Sigmoid colon (tissue), 7 donors: Measurements from ENCODE around the gene KLHDC7A. TPM values are rescaled to one million over a fixed set of nuclear protein-coding genes. Genes with fewer than 3 reads are reported as not detected.
A peak's percentile ranks its signal among the peaks of the same experiment; 100 is the strongest.

Source experiments
- DNase-seq: peaks from one replicate; pipeline ENCODE4 v3.0.0-alpha.2; 2019
- H3K27ac ChIP-seq, 4 donors: fragments of 200-600 bp; sonication (generic); one replicate each; pipeline ENCODE4 v1.5.1; 2016 to 2019; ENCODE audit warnings: mild to moderate bottlenecking in 1 of 4
- H3K27me3 ChIP-seq, 3 donors: fragments of 200-600 bp; sonication (generic); one replicate each; pipeline ENCODE4 v1.5.1; 2019; ENCODE audit warnings: mild to moderate bottlenecking in 1 of 3
- H3K36me3 ChIP-seq, 4 donors: fragments of 200-600 bp; sonication (generic); one replicate each; pipeline ENCODE4 v1.5.1; 2016 to 2019
- H3K4me1 ChIP-seq, 4 donors: fragments of 200-600 bp; sonication (generic); one replicate each; pipeline ENCODE4 v1.5.1; 2017 to 2019
- H3K4me3 ChIP-seq, 4 donors: fragments of 200-600 bp; sonication (generic); one replicate each; pipeline ENCODE4 v1.5.1; 2017 to 2019; ENCODE audit warnings: mild to moderate bottlenecking in 2 of 4, moderate library complexity in 1 of 4
- H3K9me3 ChIP-seq, 4 donors: fragments of 200-600 bp in 3 of 4; sonication (generic) in 3 of 4; one replicate each; pipeline versions ENCODE4 v1.5.1 to v1.6.1; 2013 to 2019
- CTCF ChIP-seq, 4 experiments: fragments of 450-650 bp in 3 of 4; fragments of 200-600 bp in 1 of 4; IDR thresholded peaks; one replicate each; pipeline ENCODE4 v1.5.1; 2016 to 2019; ENCODE audit warnings: antibody characterized with exemption in 4 of 4, mild to moderate bottlenecking in 3 of 4, moderate library complexity in 2 of 4
- EP300 ChIP-seq, 4 donors: sonication (generic); formaldehyde crosslinking; IDR thresholded peaks; one replicate each; pipeline ENCODE4 v1.6.1; 2017; ENCODE audit warnings: antibody characterized with exemption in 4 of 4
- POLR2A ChIP-seq, 2 donors: fragments of 450-650 bp; IDR thresholded peaks; one replicate each; pipeline ENCODE4 v1.6.1; 2016; ENCODE audit warnings: antibody characterized with exemption in 2 of 2, mild to moderate bottlenecking in 2 of 2, moderate library complexity in 2 of 2
- POLR2AphosphoS5 ChIP-seq, 4 donors: sonication (generic); formaldehyde crosslinking; IDR thresholded peaks; one replicate each; pipeline ENCODE4 v1.6.1; 2017; ENCODE audit warnings: antibody characterized with exemption in 4 of 4
- WGBS, 2 donors: extraction: QIAGEN DNeasy Blood & Tissue Kit; methylation state at CpG; one replicate each; pipeline ENCODE4 v1.1.7; 2013; 5-methylcytosine and 5-hydroxymethylcytosine counted together
- intact Hi-C: fragments of 100-400 bp; cut with DNase I; formaldehyde crosslinking; loops from one replicate; pipeline ENCODE4 v1.15.1; 2023
- polyA plus RNA-seq, 3 donors: library from polyadenylated mRNA; stranded (reverse); fragments of 200-250 nt; gene quantifications; one replicate each; pipeline ENCODE4 v1.2.3, GENCODE V29; 2013
- total RNA-seq, 4 donors: library from RNA; depleted of rRNA; stranded (reverse); fragments of >200 nt; gene quantifications; one replicate each; pipeline ENCODE4 v1.1.0, GENCODE V29; 2016
- donor health status: healthy with polysubstance abuse.
- donor health status: Bipolar disorder and iron deficiency.
- donor health status: healthy.

The KLHDC7A gene
- total RNA-seq (under 1 TPM in 1 of 4 donors, not detected in 3; under 0.01 TPM), polyA plus RNA-seq (under 1 TPM in 2 of 3 donors, not detected in 1; 0.35 to 0.60 TPM)

- peaks cover 0 to 21% (median 0%) of the 10 kb centered on the region in 3 donors for H3K27me3 ChIP-seq
- H3K4me1 ChIP-seq: peaks cover 0 to 13% (median 9%) of the 10 kb centered on the region in 4 donors
- no peaks in the 10 kb centered on the region for H3K9me3 ChIP-seq
- TF ChIP-seq CTCF (IDR thresholded peaks at IDR 0.05) (no peak), POLR2AphosphoS5 (IDR thresholded peaks at IDR 0.05) (no peak), POLR2A (IDR thresholded peaks at IDR 0.05) (no peak), EP300 (IDR thresholded peaks at IDR 0.05) (no peak)
- no peaks in the 10 kb centered on the region for H3K36me3 ChIP-seq
- intact Hi-C loops: no loop called here
- no peak within 1 kb of the TSS for H3K27ac ChIP-seq
- no peak within 1 kb of the TSS for H3K4me3 ChIP-seq
- peak; percentile 46 for DNase-seq
- 39 to 42% methylated on average over 13 of the region's 13 CpGs for WGBS, 2 donors
Measured at GRCh38 chr1:18480315-18481189, at the start of gene KLHDC7A. Gene KLHDC7A, plus strand, starts transcription at chr1:18480930. Its CDS starts 52 bp downstream, at chr1:18480982.

DNA sequence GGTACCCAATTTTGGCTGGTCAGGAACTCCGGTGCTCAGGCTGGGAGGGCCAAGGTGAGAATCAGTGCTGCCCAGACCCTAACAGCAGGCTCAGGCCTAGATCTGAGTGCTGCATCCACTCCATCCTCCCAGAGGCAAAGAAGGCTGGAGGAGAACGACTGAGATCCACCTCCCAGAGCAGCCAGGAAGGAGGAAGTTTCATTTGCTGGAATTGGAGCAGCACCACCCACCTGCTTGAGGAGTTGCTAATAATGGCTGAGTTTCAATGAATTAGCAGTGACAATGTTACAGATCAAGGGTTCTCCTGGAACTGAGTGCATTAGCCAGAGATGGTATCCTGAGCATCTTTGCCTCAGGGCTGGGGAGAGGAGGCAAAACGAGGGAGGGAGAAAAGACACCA, 46.7 kb upstream of the KLHDC7A start:
- no peaks in the 10 kb centered on the region for H3K36me3 ChIP-seq
- H3K9me3 ChIP-seq: peaks cover 0 to 6% (median 0%) of the 10 kb centered on the region in 4 donors
- WGBS, 2 donors: 66 to 68% methylated on average over 3 of the region's 3 CpGs
- no peaks in the 10 kb centered on the region for H3K4me1 ChIP-seq
- H3K27ac ChIP-seq: no peak overlapping the region
- no peak overlapping the region for H3K4me3 ChIP-seq
- intact Hi-C loops: no loop called here
- H3K27me3 ChIP-seq: peaks cover 0 to 4% (median 0%) of the 10 kb centered on the region in 3 donors
- DNase-seq: no peak
- no peak for TF ChIP-seq CTCF (IDR thresholded peaks at IDR 0.05)
- TF ChIP-seq POLR2A (IDR thresholded peaks at IDR 0.05): no peak
- no peak for TF ChIP-seq POLR2AphosphoS5 (IDR thresholded peaks at IDR 0.05)
- no peak for TF ChIP-seq EP300 (IDR thresholded peaks at IDR 0.05)

GRCh38 chr1:18440385-18441226, 40.1 kb upstream of the KLHDC7A start:
- H3K36me3 ChIP-seq: no peaks in the 10 kb centered on the region
- no peak overlapping the region for H3K27ac ChIP-seq
- TF ChIP-seq POLR2A (IDR thresholded peaks at IDR 0.05) (no peak), POLR2AphosphoS5 (IDR thresholded peaks at IDR 0.05) (no peak), EP300 (IDR thresholded peaks at IDR 0.05) (no peak), CTCF (IDR thresholded peaks at IDR 0.05) (no peak)
- 13 to 35% methylated on average over 5 of the region's 5 CpGs for WGBS, 2 donors
- peaks cover 0 to 4% (median 2%) of the 10 kb centered on the region in 3 donors for H3K27me3 ChIP-seq
- intact Hi-C loops: no loop called here
- no peaks in the 10 kb centered on the region for H3K9me3 ChIP-seq
- no peak for DNase-seq
- no peaks in the 10 kb centered on the region for H3K4me1 ChIP-seq
- H3K4me3 ChIP-seq: no peak overlapping the region

DNA sequence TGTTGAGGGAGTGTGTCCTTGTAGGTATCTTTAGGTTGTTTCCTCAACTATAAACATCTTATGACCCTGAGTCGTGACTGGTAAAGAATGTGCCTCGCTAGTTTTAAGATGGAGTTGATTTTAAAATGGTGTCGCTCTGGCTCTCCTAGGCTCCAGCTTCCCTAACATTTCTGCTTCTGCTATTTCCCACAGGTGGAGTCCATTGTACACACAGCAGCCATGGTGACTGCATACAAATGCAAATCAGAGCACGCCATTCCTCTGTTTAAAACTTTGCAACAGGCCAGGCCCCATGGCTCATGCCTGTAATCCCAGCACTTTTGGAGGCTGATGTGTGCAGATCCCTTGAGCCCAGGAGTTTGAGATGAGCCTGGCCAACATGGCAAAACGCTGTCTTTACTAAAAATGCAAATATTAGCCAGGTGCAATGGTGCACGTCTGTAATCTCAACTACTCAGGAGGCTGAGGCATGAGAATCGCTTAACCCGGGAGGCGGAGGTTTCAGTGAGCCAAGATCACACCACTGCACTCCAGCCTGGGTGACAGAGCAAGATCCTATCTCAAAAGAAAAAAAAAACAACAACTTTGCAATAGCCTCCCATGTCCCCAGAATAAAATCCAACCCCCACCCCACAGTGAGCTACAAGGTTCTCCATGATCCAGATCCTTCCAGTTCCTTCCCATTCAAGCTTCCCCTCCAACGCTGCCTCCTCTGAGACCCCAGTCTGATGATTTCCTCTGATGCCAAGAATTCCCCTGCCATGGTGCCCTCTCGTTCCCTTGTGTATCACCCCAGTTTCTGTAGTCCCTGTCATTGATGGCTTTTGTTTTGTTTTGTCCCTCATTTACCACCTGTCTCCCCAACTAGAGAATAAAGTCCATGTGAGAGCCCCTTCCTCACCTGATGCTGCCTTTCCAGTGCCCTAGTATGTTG, 36.9 kb upstream of the KLHDC7A start:
- H3K4me1 ChIP-seq: no peaks in the 10 kb centered on the region
- WGBS, 2 donors: 72 to 83% methylated on average over 11 of the region's 11 CpGs
- H3K27me3 ChIP-seq: peaks cover 0 to 17% (median 8%) of the 10 kb centered on the region in 3 donors
- no peak overlapping the region for H3K4me3 ChIP-seq
- intact Hi-C loops: no loop called here
- TF ChIP-seq CTCF (IDR thresholded peaks at IDR 0.05) (no peak), POLR2A (IDR thresholded peaks at IDR 0.05) (no peak), POLR2AphosphoS5 (IDR thresholded peaks at IDR 0.05) (no peak), EP300 (IDR thresholded peaks at IDR 0.05) (no peak)
- no peaks in the 10 kb centered on the region for H3K36me3 ChIP-seq
- no peak overlapping the region for H3K27ac ChIP-seq
- no peak for DNase-seq
- H3K9me3 ChIP-seq: no peaks in the 10 kb centered on the region
